ENCODE data around the gene RSAD1.
A peak's percentile ranks its signal among the peaks of the same experiment; 100 is the strongest.

Gene RSAD1

GRCh38 chr17:50533720-50534148 is 55.1 kb downstream of the RSAD1 start (continued):
- TF ChIP-seq, protein P1, sequence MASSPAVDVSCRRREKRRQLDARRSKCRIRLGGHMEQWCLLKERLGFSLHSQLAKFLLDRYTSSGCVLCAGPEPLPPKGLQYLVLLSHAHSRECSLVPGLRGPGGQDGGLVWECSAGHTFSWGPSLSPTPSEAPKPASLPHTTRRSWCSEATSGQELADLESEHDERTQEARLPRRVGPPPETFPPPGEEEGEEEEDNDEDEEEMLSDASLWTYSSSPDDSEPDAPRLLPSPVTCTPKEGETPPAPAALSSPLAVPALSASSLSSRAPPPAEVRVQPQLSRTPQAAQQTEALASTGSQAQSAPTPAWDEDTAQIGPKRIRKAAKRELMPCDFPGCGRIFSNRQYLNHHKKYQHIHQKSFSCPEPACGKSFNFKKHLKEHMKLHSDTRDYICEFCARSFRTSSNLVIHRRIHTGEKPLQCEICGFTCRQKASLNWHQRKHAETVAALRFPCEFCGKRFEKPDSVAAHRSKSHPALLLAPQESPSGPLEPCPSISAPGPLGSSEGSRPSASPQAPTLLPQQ (tag by site-specific recombination; IDR thresholded peaks at IDR 0.05) = no peak
- TF ChIP-seq, protein P2, sequence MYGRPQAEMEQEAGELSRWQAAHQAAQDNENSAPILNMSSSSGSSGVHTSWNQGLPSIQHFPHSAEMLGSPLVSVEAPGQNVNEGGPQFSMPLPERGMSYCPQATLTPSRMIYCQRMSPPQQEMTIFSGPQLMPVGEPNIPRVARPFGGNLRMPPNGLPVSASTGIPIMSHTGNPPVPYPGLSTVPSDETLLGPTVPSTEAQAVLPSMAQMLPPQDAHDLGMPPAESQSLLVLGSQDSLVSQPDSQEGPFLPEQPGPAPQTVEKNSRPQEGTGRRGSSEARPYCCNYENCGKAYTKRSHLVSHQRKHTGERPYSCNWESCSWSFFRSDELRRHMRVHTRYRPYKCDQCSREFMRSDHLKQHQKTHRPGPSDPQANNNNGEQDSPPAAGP (tag by site-specific recombination; IDR thresholded peaks at IDR 0.05) = peak; percentile 51; the same call in 1 of the 2 replicates
- TF ChIP-seq ZSCAN23 (tag by site-specific recombination; IDR thresholded peaks at IDR 0.05) (no peak), SP7 (tag by site-specific recombination; IDR thresholded peaks at IDR 0.05) (peak; percentile 38), FEZF1 (tag by site-specific recombination; IDR thresholded peaks at IDR 0.05) (0 out of 2 replicates have a peak, but pooled peaks have one; percentile 21), ZBTB8A (tag by site-specific recombination; IDR thresholded peaks at IDR 0.05) (peak; percentile 29; the same call in 1 of the 2 replicates), BCL11A (tag by site-specific recombination; IDR thresholded peaks at IDR 0.05; ENCODE audit: low read depth) (0 out of 2 replicates have a peak, but pooled peaks have one; percentile 55), OSR2 (tag by site-specific recombination; IDR thresholded peaks at IDR 0.05) (peak; percentile 95), HIC1 (tag by site-specific recombination; IDR thresholded peaks at IDR 0.05) (no peak), ZFP3 (tag by site-specific recombination; IDR thresholded peaks at IDR 0.05; ENCODE audit: low read depth) (no peak), ZNF366 (tag by site-specific recombination; conservative IDR thresholded peaks at IDR 0.05) (peak; percentile 41), ZNF600 (tag by site-specific recombination; IDR thresholded peaks at IDR 0.05) (peak; percentile 100), ZSCAN5A (tag by site-specific recombination; IDR thresholded peaks at IDR 0.05) (no peak)
- TF ChIP-seq, protein P3, sequence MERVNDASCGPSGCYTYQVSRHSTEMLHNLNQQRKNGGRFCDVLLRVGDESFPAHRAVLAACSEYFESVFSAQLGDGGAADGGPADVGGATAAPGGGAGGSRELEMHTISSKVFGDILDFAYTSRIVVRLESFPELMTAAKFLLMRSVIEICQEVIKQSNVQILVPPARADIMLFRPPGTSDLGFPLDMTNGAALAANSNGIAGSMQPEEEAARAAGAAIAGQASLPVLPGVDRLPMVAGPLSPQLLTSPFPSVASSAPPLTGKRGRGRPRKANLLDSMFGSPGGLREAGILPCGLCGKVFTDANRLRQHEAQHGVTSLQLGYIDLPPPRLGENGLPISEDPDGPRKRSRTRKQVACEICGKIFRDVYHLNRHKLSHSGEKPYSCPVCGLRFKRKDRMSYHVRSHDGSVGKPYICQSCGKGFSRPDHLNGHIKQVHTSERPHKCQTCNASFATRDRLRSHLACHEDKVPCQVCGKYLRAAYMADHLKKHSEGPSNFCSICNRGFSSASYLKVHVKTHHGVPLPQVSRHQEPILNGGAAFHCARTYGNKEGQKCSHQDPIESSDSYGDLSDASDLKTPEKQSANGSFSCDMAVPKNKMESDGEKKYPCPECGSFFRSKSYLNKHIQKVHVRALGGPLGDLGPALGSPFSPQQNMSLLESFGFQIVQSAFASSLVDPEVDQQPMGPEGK (tag by site-specific recombination; IDR thresholded peaks at IDR 0.05) = peak; percentile 36
- TF ChIP-seq, protein P4, sequence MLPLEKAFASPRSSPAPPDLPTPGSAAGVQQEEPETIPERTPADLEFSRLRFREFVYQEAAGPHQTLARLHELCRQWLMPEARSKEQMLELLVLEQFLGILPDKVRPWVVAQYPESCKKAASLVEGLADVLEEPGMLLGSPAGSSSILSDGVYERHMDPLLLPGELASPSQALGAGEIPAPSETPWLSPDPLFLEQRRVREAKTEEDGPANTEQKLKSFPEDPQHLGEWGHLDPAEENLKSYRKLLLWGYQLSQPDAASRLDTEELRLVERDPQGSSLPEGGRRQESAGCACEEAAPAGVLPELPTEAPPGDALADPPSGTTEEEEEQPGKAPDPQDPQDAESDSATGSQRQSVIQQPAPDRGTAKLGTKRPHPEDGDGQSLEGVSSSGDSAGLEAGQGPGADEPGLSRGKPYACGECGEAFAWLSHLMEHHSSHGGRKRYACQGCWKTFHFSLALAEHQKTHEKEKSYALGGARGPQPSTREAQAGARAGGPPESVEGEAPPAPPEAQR (tag by site-specific recombination; IDR thresholded peaks at IDR 0.05) = no peak

GRCh38 chr17:50534222-50534978 is 55.7 kb downstream of the RSAD1 start:
- peak overlapping the region; percentile 7; the same call in 1 of the 2 replicates for H3K27ac ChIP-seq (ENCODE audit: extremely low read depth, low read depth, low read length)
- ChIA-PET POLR2A (no interaction called here), CTCF (interaction anchor here (0.5 to 0.9 kb wide), 3 partner anchors 12 to 150 kb away, joined by 3 to 4 read pairs (median 3); partner anchors contain the start of gene SPATA20)
- no peaks in the 10 kb centered on the region for H3K9me3 ChIP-seq (ENCODE audit: control insufficient read depth, insufficient read depth, low read depth, low read length)
- H3K36me3 ChIP-seq (ENCODE audit: control insufficient read depth in 2 of 2, insufficient read depth in 1 of 2, low read length in 2 of 2) = no peaks in the 10 kb centered on the region
- H3K4me1 ChIP-seq (ENCODE audit: control insufficient read depth, insufficient read depth, low read length) = peaks cover 19% of the 10 kb centered on the region
- no peak overlapping the region for H3K4me3 ChIP-seq (ENCODE audit: low read depth, low read length)
- TF ChIP-seq, protein P5, sequence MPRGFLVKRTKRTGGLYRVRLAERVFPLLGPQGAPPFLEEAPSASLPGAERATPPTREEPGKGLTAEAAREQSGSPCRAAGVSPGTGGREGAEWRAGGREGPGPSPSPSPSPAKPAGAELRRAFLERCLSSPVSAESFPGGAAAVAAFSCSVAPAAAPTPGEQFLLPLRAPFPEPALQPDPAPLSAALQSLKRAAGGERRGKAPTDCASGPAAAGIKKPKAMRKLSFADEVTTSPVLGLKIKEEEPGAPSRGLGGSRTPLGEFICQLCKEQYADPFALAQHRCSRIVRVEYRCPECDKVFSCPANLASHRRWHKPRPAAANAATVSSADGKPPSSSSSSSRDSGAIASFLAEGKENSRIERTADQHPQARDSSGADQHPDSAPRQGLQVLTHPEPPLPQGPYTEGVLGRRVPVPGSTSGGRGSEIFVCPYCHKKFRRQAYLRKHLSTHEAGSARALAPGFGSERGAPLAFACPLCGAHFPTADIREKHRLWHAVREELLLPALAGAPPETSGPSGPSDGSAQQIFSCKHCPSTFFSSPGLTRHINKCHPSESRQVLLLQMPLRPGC (tag by site-specific recombination; IDR thresholded peaks at IDR 0.05) = no peak
- peak; percentile 95 for TF ChIP-seq ZFHX2 (tag by site-specific recombination; conservative IDR thresholded peaks at IDR 0.05)
- TF ChIP-seq, protein P6, sequence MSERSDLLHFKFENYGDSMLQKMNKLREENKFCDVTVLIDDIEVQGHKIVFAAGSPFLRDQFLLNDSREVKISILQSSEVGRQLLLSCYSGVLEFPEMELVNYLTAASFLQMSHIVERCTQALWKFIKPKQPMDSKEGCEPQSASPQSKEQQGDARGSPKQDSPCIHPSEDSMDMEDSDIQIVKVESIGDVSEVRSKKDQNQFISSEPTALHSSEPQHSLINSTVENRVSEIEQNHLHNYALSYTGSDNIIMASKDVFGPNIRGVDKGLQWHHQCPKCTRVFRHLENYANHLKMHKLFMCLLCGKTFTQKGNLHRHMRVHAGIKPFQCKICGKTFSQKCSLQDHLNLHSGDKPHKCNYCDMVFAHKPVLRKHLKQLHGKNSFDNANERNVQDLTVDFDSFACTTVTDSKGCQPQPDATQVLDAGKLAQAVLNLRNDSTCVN (tag by site-specific recombination; optimal IDR thresholded peaks at IDR 0.05) = no peak
- TF ChIP-seq ZNF704 (tag by site-specific recombination; IDR thresholded peaks at IDR 0.05) = no peak
- no peak for TF ChIP-seq ZNF521 (tag by site-specific recombination; IDR thresholded peaks at IDR 0.05)
- no peak for TF ChIP-seq ZNF248 (tag by site-specific recombination; IDR thresholded peaks at IDR 0.05)
